GM08714 (cell line): ENCODE results near the gene PER1.

Experiments
- H3K4me3 ChIP-seq: fragments of 200-500 bp; sonication (Bioruptor generic); 2 replicates; pipeline ENCODE4 v1.5.1; 2014; ENCODE audit warnings: mild to moderate bottlenecking, low read length, inconsistent platforms
- ZNF274 ChIP-seq: IDR thresholded peaks from 2 replicates; pipeline ENCODE4 v1.6.1; 2012; ENCODE audit warnings: mild to moderate bottlenecking, low read depth, low read length

PER1 gene

DNA sequence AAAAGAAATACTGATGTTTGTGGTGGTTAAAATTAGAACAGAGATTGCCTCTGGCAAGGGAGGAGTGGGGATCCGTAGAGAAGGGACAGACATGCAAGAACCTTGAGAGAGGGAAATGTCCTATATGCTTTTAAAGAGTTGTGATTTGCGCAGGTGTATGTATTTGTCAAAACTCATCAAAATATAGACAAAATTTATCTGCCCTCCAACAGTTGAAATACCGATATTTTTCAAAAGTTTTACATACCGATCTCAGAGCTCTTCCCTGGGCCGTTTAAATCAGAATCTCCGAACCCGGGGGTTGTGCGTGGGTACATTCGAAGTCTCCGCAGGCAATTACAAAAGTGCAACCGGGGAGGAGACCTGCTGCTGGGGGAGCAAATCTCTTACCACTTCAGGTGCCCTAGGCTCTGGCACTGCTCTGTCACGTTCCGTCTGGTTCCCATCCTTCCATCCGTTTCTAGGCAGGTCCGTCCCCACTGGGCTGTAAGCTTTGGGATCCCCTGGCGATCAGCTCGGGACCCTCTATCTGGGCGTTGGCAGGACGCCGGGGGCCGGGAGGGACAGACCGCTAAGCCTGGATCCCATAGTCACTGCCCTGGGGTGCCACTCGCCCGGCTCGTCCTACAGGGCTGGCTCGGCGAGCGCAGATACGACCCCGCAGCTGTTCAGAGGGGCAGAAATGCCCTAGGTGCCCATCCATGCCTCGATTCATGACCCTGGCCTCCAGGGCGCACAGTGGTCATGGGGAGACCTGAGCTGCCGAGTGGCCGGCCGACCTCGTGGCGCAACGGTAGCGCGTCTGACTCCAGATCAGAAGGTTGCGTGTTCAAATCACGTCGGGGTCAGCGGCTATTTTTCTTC lies 33.6 kb upstream of the PER1 start:
- no peak for TF ChIP-seq ZNF274
- peak overlapping the region; percentile 77 for H3K4me3 ChIP-seq

DNA sequence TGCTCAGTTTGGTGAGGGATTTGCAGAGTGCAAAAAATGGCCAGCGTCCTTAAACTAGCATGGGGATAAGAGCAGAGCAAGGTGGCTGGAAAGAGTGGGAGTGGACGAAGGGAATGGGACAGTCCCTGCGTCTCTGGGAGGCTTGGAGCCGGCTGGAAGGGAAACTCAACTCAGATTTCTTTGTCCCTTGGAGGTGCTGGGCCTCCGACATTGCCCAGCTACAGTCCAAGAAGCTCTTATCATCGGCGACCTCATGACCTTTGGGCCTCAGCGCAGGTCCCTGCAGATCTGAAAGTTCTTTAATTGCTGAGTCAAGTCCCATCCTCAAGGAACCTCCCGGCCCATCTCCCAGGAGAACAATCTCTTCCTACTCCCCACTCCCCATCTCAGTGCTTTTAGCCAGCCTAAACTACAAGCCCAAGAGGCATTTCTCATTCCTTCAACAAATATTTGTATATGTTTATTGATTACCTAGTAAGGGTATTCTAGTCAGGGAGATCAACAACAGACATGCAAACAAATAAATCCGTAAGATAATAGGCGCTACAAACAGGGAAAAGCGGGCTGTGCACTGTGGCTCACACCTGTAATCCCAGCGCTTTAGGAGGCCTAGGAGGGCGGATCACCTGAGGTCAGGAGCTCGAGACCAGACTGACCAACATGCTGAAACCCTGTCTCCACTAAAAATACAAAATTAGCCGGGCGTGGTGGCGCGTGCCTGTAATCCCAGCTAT lies 25.0 kb upstream of the PER1 start:
- TF ChIP-seq ZNF274, result no peak

DNA sequence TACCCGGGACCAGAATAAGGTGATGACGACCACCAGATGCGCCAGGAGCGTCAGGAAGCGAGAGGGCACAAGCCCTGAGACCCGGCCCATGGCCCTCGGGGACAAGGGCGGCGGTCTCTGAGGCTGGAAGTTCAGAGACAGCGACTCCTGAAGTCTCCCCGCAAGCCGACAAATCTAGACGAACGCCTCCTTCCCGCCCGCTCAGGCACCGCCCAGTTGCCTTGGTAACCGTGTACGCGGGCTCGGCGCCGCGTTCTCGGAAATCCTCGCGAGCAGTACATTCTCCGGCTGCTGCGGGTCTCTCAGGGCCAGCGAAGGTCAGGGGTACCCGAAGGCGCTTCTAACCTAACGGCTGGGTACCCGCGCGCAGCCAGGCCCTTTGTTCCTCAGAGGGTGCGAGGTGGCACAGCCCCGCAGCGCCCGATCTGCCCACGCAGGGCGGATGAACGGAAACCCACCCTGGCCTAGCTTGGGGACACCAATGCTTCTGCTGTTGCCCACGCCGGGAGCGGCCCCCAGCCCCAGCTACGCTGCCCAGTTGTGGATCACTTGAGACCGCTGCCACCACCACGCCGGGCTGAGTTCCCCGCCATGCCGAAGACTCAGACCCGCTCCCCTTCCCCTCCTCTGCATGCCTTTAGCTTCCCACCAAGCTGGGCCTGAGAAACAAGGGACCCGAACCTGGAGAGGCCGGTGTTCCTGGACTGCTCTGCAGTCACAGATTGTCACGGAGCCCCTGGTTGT lies 24.2 kb upstream of the PER1 start, which contains the start of gene TMEM107:
TSS of gene TMEM107 (minus strand) at position 184 of the 744 bp plus-strand sequence. CDS start at position 90, 94 bp downstream.
- peak within 1 kb of the TSS; percentile 66 for H3K4me3 ChIP-seq
- TF ChIP-seq ZNF274, result no peak

More for the DNA sequence above, 25.0 kb upstream of the PER1 start:
- H3K4me3 ChIP-seq, result peak overlapping the region; percentile 66; the same call in 1 of the 2 replicates

DNA sequence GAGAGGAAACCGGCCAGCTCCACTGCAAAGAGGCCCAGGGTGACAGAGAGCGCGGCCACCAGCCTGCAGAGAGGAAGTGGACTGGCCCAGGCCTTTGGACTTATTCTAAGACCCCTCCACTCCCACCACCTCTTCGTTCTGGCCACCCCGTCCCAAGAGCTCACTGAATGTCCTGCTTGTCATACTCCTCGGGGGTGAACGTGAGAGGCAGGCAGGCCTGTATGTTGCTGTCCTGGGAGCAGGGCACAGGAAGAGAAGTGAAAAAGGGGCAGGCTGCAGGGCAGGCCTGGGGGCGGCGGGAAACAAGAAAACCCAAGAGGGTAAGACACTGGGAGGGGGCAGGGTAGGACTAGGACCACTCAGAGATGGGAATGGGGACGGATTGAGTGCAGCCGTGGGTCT lies 23.6 kb upstream of the PER1 start:
- peak overlapping the region; percentile 66 for H3K4me3 ChIP-seq
- no peak for TF ChIP-seq ZNF274

DNA sequence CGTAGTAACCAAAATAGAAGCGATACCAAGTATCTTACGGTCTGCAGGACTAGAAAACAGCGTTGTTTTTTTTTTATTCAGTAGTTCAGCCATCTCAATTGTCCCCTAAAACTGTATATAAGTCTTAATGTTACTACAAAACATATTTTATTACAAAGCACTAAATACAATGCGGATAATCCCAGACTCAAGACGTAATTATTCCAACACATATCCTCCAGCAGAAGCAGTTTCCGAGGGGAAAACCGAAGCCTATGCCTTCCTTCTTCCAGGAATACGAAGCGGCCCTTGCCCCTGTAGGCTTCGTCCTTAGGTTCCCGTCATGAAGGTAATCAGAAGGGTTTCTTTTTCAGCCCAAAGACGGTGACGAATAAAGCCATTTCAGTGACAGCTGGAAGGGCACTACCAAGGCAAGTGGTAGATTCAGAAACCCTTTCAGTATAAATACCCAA lies 21.7 kb upstream of the PER1 start:
- peak overlapping the region; percentile 71 for H3K4me3 ChIP-seq
- no peak for TF ChIP-seq ZNF274

DNA sequence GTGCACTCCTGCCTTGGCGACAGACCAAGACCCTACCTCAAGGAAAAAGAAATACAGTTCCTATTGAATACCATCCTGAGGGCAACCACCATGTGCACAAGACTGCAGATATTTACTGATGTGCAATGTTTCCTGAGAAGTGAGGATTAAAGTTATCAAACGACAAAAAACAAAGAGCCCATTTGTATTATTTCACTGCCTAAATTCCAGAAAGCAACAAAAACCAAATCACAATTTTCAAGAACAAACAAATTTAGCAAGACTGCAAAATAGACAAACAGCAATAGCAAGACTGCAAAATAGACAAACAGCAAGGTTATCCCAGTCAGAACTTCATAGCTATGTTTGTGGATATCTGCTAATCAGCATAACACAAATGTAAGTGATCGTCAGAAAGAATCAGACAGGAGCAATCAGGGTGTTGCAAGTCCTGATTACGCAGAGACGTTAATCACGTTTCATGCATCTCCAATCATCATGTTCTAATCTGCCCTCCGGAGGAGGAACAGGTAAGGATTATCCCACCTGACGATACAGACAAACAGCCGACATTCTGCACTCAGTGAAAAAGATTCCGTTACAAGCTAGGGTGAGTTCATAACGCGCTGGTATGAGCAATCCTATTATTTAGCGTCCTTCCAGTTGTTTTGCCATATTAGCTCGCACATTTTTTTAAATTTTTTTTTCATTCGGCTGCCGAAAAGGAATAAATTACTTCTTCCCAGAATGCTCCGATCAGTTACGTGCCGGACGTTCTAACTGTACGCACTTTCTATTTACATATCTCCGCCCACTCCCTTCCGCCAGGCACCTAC lies 21.1 kb upstream of the PER1 start:
- peak overlapping the region; percentile 71 for H3K4me3 ChIP-seq
- TF ChIP-seq ZNF274, result no peak

DNA sequence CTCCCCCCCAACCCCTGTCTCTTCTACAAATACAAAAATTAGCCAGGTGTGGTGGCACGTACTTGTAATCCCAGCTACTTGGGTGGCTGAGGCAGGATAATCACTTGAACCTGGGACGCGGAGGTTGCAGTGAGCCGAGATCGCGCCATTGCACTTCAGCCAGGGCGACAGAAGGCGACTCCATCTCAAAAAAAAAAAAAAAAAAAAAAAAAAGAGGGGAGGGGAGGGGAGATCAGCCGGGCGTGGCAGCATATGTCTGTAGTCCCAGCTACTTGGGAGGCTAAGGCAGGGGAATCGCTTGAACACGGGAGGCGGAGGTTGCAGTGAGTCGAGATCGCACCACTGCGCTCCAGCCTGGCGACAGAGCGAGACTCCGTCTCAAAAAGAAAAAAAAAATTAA lies 18.0 kb upstream of the PER1 start:
- H3K4me3 ChIP-seq, result peak overlapping the region; percentile 3; the same call in 1 of the 2 replicates

DNA sequence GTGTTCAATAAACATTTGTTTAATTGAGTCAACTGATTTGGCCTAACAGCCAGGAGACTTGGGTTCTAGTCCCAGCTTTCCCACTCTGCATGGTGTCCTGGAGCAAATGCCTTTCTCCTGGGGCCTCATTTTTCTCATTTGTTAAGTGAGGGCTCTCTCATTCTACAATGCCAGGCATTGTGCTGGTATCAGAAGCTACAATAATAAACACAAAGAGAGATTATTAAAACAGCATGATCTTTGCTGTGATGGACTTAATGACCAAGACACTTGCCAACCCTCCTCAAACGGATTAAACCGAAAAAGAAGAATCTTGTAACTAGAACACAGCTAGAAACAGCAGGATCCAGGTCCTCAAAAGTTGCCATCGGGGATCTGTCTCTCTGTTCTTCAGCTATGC lies 15.3 kb upstream of the PER1 start:
- H3K4me3 ChIP-seq, result no peak overlapping the region
- no peak for TF ChIP-seq ZNF274

DNA sequence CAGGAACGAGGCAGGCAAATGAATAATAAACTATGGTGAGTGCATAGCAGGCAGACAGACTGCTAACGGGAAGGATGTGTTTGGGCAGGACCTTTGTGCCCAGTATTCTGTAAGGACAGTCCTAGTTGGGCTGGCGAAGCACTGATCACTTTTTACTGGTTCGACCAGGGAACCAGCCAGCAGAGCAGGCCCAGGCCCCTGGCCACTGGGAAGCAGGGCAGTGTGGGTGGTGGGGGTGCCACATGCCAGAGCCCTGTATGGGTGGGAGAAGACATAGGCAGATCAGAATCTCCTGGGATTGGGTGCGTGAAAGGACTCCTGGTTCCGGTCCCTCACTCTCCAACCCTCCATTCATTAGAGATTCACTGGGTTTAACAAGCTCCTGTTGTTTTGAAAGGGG lies 14.5 kb upstream of the PER1 start:
- H3K4me3 ChIP-seq, result no peak overlapping the region
- no peak for TF ChIP-seq ZNF274

DNA sequence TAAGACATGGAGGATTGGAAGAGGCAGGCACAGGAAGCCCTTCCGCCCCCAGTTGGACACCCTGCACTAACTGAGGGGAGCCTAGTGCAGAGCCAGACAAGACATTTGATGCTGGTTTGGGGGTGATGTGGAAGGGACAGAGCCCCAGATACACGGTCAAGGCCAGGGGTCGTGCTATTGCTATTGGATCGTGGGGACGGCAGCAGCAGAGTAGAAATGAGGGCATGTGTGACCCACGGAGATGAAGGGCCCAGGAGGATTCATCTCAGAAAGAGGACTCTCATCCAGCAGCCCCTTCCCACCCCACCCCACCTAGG lies 12.6 kb upstream of the PER1 start:
- TF ChIP-seq ZNF274, result no peak
- no peak overlapping the region for H3K4me3 ChIP-seq

DNA sequence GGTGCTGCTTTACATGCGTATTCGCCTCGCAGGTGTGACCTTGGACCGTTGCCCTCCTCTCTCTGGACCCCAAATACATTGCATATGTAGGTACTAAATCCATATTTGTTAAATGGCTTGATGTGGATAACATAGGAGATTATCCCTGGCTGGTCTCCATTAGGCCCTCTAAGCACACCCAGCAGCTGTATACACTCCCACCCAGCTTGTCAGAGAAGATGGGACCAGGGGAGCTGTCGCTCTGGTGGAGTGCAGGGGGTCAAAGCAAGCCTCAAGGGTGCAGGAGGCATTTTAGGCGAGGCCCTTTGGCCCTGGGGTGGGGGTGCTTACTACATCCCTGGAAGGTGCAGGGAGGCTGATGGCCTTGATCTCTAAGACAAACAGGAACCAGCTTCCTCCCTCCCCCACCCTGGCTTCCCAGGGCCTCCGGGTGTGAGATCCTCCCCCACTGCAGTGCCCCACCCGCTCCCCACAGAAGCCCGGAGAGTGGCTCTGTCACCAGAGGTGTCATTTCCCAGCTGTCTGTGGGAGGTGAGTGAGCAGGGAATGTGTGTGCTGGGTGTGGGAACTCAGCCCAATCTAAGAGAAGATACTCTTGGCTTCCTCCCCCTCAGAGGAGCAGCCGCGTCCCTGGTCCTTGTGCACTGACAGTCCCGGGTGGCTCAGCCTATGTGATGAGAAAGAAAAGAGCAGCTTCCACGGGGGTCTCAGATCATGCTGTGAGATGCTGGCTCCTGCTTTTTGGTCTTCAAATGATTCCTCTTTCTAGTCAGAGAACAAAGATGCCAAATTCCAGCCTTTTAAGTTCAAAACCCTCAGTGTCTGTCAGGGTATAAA lies 12.0 kb upstream of the PER1 start:
- H3K4me3 ChIP-seq, result no peak overlapping the region

DNA sequence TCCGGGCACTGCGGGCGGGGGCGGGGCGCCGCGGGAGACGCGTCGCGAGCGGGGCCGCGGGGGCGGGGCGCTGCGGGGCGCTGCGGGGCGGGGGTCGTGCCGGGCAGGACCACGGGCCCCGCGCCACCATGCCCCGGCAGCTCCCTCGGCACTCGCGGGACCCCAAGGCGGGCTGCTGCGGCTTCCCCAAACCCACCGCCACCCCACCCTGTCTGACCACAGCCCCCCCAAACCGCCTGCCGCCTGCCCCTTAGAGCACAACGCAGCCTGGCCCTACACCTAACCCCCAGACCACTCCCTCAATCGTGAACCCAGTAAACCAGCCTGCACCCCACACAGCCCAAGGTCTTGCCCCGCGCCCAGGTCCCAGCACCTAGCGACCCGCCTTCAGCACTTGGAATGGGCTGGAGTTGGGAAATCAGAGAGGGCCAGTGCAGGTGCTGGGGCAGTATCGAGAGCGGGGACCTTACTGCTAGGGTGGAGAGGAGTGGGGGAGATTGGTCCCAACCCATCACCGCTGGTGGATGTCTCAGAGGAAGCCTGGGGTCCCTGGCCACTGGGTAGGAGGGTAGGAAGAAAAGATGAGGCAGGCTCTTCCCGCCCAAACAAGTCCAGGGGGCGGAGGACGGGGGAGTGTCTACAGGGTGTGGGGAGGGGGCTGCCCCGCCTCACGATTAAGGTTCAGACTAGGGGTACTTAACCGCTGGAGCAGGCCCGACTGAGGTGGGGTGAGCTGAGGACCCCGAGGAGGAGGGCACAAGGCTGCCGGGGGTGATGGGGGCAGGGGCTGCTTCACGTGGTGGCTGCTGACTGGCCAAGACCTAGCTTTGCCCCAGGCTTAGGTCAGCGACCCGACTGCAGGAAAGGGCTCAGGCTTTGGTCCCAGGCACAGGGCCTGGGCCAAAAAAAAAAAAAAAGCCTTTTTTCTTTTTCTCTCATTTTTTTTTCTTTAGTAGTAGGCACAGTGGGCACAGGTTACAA lies 11.1 kb upstream of the PER1 start:
- H3K4me3 ChIP-seq, result peak overlapping the region; percentile 95; the same call in 1 of the 2 replicates
- TF ChIP-seq ZNF274, result no peak

More for the DNA sequence above, 12.0 kb upstream of the PER1 start:
- TF ChIP-seq ZNF274, result no peak
